EH (cell line): ENCODE data around the gene SLC22A5.
A peak's percentile ranks its signal among the peaks of the same experiment; 100 is the strongest.
"Not testable (repeated sequence)": the region's sequence is repeated elsewhere in the genome, so short reads cannot be mapped to it uniquely, and the experiment has no call there.

ENCODE experiments used
- DNase-seq: peaks from one replicate; pipeline ENCODE4 v3.0.0-alpha.2; 2015; ENCODE audit warnings: low read depth

The SLC22A5 gene

DNA sequence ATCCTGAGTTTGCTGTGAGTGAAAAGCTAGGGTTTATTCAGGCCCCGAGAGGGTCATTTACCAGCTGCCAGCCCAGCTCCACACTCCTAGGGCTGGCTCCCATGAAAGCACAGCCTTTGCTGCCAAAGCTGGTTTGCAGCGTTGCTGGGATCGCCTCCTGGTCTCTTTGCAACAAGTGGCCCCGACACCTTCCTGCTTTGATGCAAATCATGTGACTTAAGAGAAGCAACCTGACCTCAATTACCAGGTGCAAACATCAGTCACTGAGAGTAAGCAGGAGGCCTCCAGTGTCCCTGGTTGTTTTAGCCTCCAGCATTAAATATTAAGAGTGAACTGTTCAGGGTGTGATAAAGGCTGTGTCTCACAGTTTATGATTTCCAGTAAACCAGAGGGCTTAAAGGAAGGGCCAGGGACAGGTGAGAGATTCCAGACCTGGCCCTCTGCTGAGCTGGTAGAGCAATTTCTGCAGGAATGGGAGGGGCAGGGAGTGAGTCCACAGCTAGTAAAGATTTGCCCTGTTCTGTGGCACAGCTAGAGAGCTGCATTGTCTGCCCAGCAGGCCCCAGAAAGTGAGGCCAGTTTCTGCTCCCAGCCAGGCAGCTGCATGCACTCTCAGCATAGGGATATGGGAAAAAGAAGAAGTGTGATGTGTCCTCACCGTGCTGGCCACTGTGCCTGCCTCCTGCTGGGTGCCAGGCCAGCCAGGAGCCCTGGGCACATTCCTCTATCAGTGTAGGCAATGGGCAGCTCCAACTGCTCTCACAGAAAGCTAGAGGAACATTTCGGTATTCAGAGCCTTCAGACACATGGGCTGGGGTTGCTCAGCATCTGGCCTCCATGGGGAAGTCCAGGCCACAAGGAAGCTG is 58.0 kb downstream of the SLC22A5 start:
- peak; percentile 25 for DNase-seq

DNA sequence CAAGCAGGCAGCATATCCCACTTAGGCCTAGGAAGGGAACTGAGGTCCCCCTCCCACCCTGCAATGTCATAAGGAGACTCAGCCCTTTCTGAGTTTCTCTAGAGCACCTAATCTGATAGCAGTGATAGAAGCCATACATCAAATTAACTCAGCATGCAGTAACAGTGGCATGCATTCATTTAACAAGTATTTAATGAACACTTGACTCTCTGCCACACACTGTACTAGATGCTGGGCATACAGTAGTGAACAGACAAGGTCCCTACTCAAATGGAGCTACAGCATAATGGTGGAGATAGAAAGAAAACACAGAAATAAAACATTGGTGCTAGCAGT is 58.6 kb downstream of the SLC22A5 start:
- no peak for DNase-seq

DNA sequence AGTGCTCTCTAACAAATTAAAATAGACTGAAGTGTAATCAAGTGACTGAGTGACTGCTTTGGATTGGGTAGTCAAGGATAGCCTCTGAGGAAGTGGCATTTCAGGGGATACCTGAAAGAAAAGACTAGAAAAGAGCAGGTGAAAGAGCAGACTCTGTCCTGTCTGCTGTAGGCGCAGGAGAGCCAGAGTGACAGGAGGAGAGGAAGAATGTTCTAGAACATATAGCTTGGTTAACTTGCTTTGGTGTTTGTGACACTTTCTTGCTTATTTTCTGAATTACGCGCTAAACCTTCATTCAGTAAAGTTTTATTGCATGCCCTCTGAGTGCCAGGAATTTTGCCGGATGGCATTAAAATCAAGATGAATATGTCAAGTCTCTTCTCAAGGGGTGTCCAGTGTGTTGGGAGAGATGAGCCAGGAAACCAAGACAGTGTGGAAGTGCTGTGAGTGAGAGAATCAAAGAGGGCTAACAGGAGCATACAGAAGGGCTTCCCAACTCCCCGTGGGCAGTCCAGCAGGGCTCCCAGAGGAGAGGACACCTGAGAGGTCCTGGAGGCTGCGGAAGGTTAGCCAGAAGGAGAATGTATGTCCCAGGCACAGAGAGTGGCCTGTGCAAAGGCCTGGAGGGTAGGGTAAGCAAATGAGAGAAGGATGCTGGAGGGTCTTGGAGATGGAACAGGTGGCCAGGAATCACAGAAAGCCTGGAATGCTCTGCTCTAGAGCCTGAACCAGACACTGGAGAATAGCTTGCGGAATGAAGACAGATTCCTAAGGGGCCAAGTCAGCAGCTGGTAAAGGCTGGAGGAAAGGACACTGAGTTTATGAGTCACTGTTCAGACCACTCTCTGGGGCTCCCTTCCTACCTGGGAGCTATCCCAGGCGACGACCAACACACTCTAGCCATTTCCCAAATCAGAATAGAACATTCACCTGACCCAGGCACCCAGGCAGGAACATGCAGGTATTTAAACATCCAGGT is 59.3 kb downstream of the SLC22A5 start:
- DNase-seq: peak; percentile 88

DNA sequence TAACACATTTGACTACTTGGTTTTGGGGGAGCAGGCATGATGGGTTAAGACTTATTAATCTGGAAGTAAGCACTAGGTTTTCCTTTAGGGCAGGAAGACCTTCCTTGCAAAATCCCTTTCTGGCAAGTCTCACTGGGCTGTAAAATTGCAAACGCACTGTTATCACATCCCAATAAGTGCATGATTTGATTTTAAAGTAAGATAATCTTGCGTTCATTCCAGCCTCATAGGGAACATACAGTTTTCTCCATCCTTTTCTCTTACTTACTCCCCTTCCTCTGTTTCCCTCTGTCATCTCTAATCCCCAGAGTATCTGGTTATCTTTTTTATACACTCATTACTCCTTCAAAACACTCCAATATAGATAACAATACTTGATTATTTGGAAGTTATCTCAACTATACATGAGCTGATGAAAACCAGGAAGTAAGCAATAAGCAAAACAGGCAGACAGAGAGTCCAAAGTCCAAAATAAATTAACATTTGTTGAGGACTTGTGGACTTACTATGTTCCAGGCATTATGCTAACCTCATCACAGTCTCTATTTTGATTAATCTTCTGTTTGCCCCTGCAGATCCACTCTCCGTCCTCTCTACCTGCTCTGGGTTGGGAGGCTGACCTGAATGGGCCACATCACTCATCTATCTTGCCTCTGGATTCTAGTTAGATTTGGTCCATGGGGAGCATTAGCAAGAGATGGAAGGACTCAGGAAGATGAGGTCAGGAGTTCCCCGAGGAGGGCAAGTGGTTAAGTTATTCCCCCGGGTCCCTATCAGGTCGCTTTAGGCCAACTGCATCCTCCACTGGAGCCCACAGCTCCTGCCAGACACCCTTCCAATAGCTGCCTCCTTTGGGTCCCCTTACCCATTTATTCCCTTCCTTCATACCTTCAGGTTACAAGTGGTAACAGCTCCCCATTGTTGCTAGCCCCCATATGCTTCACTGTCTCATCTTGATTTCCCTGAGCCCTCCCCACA is 60.2 kb downstream of the SLC22A5 start:
- DNase-seq: no peak

DNA sequence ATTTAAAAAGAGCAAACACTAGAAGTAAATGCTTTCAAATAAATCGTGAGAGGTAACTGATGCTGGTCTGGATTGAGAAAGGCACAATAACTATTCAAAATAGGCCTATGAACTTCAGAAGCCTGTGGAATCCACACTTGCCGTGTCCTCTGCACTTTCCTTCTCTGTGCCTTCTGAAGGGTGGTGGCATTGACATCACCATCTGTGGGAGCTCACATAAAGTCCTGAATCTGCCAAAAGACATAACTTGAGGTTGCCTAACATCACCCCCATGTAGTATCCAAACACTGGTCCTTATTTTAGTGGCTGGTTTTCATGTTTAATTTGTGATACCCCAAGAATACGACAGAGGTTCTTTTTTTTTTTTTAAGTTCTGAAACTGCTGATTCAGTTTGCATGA is 61.2 kb downstream of the SLC22A5 start:
- no peak for DNase-seq

DNA sequence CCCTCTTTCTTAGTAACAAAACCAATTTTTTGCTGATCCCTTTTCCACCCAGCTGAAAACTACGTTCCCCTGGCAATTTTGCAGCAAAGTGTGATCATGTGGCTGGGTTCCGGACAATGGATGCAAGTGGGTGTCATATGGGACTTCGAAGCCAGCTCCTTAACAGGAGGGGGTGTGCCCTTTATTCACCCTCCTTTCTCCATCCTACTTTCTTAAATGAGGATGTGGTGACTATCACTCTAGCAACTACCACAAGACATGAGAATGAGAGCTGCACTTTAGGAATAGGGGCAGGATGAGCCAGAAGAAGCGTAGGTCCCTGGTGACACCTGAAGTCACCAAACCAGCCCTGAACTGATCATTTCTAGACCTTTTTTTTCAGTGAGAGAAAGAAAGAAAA is 62.1 kb downstream of the SLC22A5 start:
- DNase-seq: no peak

DNA sequence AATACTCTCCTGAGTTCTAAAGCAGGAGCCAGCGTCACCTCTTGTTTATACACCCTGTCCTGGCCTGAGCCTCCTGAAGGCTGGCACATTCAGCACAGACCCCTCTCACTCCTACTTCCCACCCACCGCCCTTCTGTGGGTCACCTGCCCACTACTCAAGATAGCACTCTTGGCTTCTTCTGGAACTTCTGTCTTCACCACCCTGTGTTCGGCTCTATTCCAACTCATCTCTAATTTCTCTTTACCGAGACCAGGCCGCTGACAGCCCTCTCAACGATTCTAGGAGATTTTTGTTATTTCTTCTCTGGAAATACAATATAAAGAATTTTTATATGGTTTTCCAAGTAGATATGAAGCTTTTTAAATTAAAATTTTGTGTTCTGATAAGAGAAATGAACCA is 63.6 kb downstream of the SLC22A5 start:
- DNase-seq: no peak

DNA sequence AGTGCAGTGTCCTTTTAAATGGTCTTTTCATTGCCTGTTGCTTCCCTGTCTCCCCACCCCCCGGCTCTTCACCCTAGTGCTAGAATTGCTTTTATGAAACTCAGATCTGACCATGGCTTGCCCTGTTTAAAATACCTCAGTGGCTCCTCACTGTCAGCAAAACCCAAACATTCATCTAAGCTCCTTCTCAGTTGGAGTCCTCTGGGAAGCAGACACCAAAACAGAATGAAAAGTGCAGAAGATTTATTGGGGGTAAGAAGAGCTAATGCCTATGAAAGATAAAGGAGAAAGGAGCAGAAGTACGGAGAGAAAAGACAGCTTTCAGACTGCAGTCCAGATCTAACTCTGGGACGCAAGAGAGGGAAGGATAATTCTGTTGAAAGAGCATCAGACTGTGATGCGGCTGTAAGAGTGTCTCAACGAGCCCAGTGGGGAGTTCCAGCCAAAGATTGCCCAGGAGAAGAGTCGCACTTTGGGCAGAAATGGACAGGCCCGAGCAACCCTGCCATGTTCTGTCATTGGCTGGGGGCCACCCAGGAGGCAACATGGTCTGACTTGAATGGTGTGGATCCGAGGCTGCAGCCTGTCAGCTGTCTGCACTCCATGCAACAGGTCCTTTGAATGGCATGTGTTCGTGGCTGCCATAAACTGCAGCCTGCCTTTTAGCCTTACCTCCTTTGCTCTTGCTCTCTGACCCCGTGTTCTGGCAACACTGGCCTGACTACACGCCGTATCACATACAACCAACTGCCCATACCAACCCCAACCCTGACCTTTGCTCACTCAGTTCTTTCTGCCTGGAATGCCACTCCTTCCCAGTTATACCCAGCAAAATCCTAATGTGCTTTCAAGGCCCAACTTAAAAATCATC is 65.1 kb downstream of the SLC22A5 start:
- DNase-seq: peak; percentile 49

DNA sequence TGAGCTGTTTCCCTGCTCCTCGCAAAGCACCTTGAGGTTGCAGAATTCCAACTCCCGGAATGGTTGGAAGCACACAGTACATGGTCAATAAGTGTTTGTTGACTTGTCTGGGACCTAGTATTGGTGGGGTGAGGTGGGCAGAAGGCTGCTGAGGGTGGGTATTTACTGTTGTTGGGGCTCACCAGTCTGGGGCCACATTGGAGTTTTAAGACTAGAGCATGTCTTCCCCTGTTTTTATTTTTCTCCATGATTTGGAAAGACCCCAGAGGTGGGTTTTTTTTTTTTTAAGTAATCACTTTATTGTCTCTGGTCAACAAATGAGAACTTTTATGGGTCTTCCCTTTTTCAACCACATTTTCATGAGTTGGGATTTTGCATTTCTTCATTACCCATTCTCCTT is 65.9 kb downstream of the SLC22A5 start:
- no peak for DNase-seq

DNA sequence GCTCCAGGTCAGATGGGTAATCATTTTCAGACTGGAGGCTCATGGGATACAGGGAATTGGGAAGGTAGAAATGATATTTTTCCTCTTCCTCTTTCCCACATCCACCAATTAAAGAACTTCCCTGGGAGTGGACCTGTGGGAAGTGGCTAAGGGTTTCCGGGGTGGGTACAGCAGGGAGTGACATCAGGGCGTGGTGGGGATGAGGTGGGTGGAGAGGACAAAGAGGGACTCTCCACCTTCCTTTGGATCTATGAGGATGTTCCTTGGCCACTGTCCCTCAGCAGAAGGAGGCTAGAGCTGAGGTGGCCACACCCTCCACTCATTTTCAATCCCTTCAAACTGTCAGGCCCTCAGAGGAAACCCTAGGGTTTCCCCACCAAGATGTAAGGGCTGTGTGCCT is 66.4 kb downstream of the SLC22A5 start:
- DNase-seq: no peak

DNA sequence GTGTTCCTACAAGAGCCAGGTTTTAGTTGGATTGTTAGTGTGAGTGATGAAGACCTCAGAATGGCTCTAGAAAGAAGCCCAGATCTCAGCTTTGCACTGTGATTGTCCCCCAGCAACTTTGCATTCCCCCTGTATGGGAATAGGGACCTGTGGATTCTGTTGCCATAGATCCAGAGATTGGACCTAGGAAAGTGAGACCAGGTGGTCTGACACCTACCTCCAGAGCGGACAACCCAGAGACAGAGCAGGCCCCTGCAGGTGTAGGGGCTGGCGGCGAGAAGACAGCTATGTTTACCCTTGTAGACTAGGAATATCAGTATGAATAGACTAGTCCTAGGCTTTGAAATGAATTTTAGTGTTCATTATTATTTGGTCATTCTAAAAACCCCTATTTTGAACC is 67.4 kb downstream of the SLC22A5 start:
- no peak for DNase-seq

DNA sequence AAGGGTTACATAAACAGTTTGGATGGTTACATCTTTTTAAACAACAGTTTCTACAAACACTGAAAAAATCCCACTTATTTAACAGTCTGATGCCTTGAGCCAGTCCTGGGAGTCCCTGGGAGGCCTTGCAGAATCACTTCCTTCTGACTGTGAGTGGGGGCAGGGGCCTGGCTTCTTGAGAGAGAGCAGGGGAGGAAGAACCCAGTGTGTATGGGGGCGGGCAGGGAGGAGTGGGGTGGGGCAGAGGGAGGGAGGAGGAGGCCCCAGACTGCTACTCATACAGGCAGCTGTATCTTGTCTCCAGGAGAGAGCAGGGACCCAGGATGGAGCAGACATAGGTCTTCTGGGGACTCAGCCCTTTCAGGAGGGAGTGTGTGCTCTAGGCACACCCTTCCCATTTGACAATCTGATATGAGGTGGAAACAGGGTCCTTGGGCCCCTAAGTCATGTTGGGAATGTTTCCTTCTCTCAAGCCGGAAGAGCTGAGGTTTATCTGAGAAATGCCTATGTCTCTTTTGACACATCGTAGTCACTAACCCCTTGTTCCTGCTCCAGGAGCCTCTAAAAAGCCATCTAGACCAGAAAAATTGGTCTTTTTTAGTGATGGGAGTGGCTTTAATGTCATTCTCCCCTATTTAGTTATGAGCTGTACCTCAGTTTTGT is 68.2 kb downstream of the SLC22A5 start:
- DNase-seq: peak; percentile 99

DNA sequence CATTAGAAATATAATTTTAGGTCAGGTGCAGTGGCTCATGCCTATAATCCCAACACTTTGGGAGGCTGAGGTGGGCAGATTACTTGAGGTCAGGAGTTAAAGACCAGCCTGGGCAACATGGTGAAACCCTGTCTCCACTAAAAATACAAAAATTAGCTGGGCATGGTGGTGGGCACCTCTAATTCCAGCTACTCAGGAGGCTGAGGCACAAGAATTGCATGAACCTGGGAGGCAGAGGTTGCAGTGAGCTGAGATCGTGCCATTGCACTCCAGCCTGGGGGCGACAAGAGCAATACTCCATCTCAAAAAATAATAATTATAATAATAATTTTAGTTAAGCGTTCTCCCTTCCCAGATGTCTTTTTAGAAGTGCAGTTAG is 68.7 kb downstream of the SLC22A5 start:
- not testable (repeated sequence) for DNase-seq

DNA sequence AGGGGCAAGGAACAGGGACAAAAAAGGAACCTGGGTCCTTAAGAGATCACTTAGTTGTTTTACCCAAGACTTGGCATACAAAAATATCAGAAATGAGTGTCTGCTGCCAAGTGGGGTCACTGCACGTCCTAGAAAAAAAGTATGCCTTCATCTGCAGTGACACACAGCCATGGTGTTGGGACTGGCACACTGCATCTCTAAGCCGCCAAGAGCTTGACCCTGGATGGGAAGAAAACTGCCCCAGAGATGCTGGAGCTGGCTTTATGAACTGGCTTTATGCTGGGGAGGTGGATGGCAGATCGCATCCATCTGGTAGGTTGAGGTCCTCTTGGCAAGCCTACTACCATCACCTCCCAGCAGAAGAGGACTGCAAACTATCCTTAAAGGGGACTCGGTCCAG is 69.4 kb downstream of the SLC22A5 start:
- peak; percentile 36 for DNase-seq

DNA sequence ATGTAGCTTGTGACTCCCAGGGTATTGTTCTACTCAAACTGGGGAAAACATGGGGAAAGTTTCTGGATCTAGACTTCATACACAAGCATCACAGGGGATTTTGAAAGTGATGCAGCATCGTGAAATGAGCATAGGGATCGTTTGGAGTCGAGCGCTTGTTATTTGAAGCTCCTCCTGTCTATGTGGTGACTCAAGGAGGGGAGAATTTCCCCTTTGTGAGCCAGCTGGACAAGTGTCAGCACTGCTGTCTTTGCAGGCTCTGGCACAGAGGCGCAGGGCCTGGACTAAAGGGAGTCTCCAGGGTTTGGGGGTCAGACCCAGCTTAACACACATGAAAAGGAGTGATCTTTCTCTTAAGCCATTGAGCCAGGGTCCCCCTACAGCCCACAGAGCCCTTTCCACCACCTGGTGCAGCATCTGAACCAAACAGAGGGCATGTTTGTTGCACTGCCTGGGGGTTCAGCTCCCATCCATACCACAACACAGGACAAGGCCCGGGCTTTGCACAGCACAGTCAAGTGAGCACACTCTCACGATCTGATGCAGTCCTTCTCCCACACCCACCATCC is 70.1 kb downstream of the SLC22A5 start:
- peak; percentile 94 for DNase-seq

DNA sequence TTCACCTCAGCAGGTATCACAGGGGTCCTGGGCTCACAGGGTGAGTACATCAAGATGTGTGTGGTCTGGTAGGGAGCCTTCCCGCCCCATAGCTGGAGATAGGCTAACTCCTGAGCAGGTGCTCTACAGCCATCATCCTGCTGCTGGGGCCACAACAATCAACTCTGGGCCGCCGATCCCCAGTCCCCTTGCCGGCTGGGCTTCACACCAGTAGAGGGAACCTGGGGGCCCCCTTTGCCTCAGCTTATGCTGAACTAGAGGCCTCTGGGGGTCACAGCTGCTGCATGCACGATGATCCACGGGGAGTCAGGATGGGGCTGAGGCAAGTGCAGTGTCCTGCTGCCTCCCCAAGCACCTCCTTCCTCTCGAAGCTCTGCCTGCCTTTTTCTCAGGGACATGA is 74.6 kb downstream of the SLC22A5 start:
- DNase-seq: no peak
